Endothelial cell of umbilical vein (primary cell): ENCODE measurements around the gene DIAPH1. TPM values are rescaled to one million over a fixed set of nuclear protein-coding genes. Genes with fewer than 3 reads are reported as not detected.

Experiments
- BruUV-seq: library from RNA; stranded (reverse); fragments of 400-500 nt; replicated peaks from 2 replicates; lab custom pipeline; 2021; lab: Mats Ljungman, UMichigan
- CTCF ChIA-PET: fragments of 300-600, 350-600 bp; sonication (Branson Sonifier 250); formaldehyde crosslinking; loops from one replicate; lab custom pipeline; 2021; ENCODE audit warnings: antibody characterized with exemption, inconsistent platforms; lab: Charles Lee
- POLR2A ChIA-PET: fragments of 300-600, 350-600 bp; sonication (Branson Sonifier 250); formaldehyde crosslinking; loops from one replicate; lab custom pipeline; 2021; ENCODE audit warnings: antibody characterized with exemption, inconsistent platforms; lab: Charles Lee
- DNase-seq: peaks from one replicate; pipeline ENCODE4 v3.0.0-alpha.2; 2011; ENCODE audit warnings: low read depth, low spot score
- FAIRE-seq: peaks from 2 replicates; lab custom pipeline; 2011; peaks lifted over from hg19 to GRCh38; lab: Jason Lieb, UNC
- H2AFZ ChIP-seq: 2 replicates; pipeline ENCODE4 v1.6.0; 2012; ENCODE audit warnings: low read depth, low read length, control low read depth, inconsistent platforms
- H3K27ac ChIP-seq: 2 replicates; pipeline ENCODE4 v1.5.1; 2011; ENCODE audit warnings: low read depth, mild to moderate bottlenecking, control low read depth, low read length, moderate library complexity; ENCODE audit not compliant: insufficient read depth
- H3K27me3 ChIP-seq, 2 experiments: 2 replicates each; pipeline versions ENCODE4 v1.6.0 to v1.6.1; 2011; ENCODE audit warnings: low read length in 2 of 2, mixed read lengths in 1 of 2; ENCODE audit not compliant: control insufficient read depth in 2 of 2, insufficient read depth in 2 of 2
- H3K36me3 ChIP-seq, 2 experiments: 2 replicates in 1 of 2; 3 replicates in 1 of 2; pipeline ENCODE4 v1.5.1; 2011; ENCODE audit warnings: low read length in 2 of 2, mild to moderate bottlenecking in 1 of 2, moderate library complexity in 1 of 2; ENCODE audit not compliant: control insufficient read depth in 2 of 2, insufficient read depth in 2 of 2; ENCODE audit errors: extremely low read depth in 1 of 2
- H3K4me1 ChIP-seq: 3 replicates; pipeline ENCODE4 v1.5.1; 2011; ENCODE audit warnings: mild to moderate bottlenecking, low read length; ENCODE audit not compliant: control insufficient read depth, insufficient read depth; ENCODE audit errors: extremely low read depth
- H3K4me2 ChIP-seq: 2 replicates; pipeline ENCODE4 v1.6.1; 2011; ENCODE audit warnings: low read length, control low read depth, mixed read lengths; ENCODE audit not compliant: insufficient read depth
- H3K4me3 ChIP-seq, 3 experiments: fragments of 200-600 bp in 1 of 3; sonication (generic), shearing (Covaris generic) in 1 of 3; replicated peaks in 1 of 3; 2 replicates each; pipeline ENCODE4 v1.5.1; 2011 to 2016; ENCODE audit warnings: control low read depth in 3 of 3, low read length in 3 of 3, mild to moderate bottlenecking in 2 of 3, inconsistent platforms in 1 of 3, low read depth in 1 of 3, moderate library complexity in 1 of 3; ENCODE audit not compliant: insufficient read depth in 1 of 3
- H3K79me2 ChIP-seq: 2 replicates; pipeline ENCODE4 v1.6.0; 2012; ENCODE audit warnings: low read length, inconsistent platforms; ENCODE audit not compliant: control insufficient read depth, insufficient read depth
- H3K9ac ChIP-seq: replicated peaks from 2 replicates; pipeline ENCODE3; 2011; ENCODE audit warnings: low read length, control low read depth; ENCODE audit not compliant: insufficient read depth; ENCODE audit errors: extremely low read depth
- H3K9me1 ChIP-seq: replicated peaks from 3 replicates; pipeline ENCODE4 v1.6.0; 2011; ENCODE audit warnings: mild to moderate bottlenecking, low read length; ENCODE audit not compliant: control insufficient read depth, insufficient read depth; ENCODE audit errors: extremely low read depth
- H3K9me3 ChIP-seq: replicated peaks from 2 replicates; pipeline ENCODE4 v1.5.1; 2012; ENCODE audit warnings: low read length, inconsistent platforms; ENCODE audit not compliant: control insufficient read depth, insufficient read depth
- H4K20me1 ChIP-seq: replicated peaks from 2 replicates; pipeline ENCODE3; 2011; ENCODE audit warnings: mild to moderate bottlenecking, low read length; ENCODE audit not compliant: control insufficient read depth, insufficient read depth; ENCODE audit errors: extremely low read depth
- CTCF ChIP-seq, 2 donors: IDR thresholded peaks; 1 replicate in 1 of 2; 2 replicates in 1 of 2; pipeline ENCODE4 v1.5.1; 2011; ENCODE audit warnings: low read length in 2 of 2, mild to moderate bottlenecking in 2 of 2, moderate library complexity in 2 of 2, control low read depth in 1 of 2, inconsistent platforms in 1 of 2, low read depth in 1 of 2; ENCODE audit not compliant: insufficient read depth in 1 of 2; ENCODE audit errors: extremely low read depth in 1 of 2
- EZH2 ChIP-seq: IDR thresholded peaks from 2 replicates; pipeline ENCODE4 v1.6.1; 2012; ENCODE audit warnings: borderline replicate concordance, low read depth, mild to moderate bottlenecking, moderate library complexity, low read length, inconsistent platforms; ENCODE audit not compliant: severe bottlenecking
- FOS ChIP-seq: IDR thresholded peaks from 2 replicates; pipeline ENCODE4 v1.6.1; 2011; ENCODE audit warnings: mild to moderate bottlenecking, low read length, moderate library complexity, borderline replicate concordance; ENCODE audit not compliant: insufficient read depth
- GATA2 ChIP-seq: IDR thresholded peaks from 2 replicates; pipeline ENCODE4 v1.7.0; 2011; ENCODE audit warnings: low read depth, mild to moderate bottlenecking, moderate library complexity, mixed read lengths, low read length; ENCODE audit not compliant: insufficient read length, insufficient read depth
- JUN ChIP-seq: IDR thresholded peaks from 2 replicates; pipeline ENCODE4 v1.6.1; 2011; ENCODE audit warnings: borderline replicate concordance, low read depth; ENCODE audit not compliant: insufficient read length, insufficient read depth
- MAX ChIP-seq: IDR thresholded peaks from 2 replicates; pipeline ENCODE4 v1.6.1; 2011; ENCODE audit not compliant: insufficient read depth, insufficient read length
- MYC ChIP-seq: IDR thresholded peaks from one replicate; pipeline ENCODE4 v1.6.1; 2011; ENCODE audit warnings: mild to moderate bottlenecking, low read depth, low read length
- POLR2A ChIP-seq: IDR thresholded peaks from 2 replicates; pipeline ENCODE4 v1.6.1; 2012; ENCODE audit warnings: low read depth, mild to moderate bottlenecking, control low read depth, low read length
- POLR2AphosphoS5 ChIP-seq: IDR thresholded peaks from 2 replicates; pipeline ENCODE4 v1.6.1; 2012; ENCODE audit warnings: low read depth, mild to moderate bottlenecking, control low read depth, low read length, moderate library complexity; ENCODE audit not compliant: insufficient read depth
- dilution Hi-C: fragments of 300-500 bp; cut with MboI; formaldehyde crosslinking; loops from one replicate; pipeline ENCODE4 v1.15.0; 2019; ENCODE audit warnings: low sequenced_read_pairs; ENCODE audit not compliant: extremely low pct_ligation_motif_present
- intact Hi-C: fragments of 100-400 bp; cut with micrococcal nuclease; formaldehyde crosslinking; loops from one replicate; pipeline ENCODE4 v1.10.0; 2022
- polyA plus RNA-seq, 4 experiments: library from polyadenylated mRNA; depleted of rRNA in 3 of 4; stranded (reverse) in 3 of 4; unstranded in 1 of 4; fragments of >200 nt; gene quantifications; 2 replicates each; pipeline versions ENCODE4 v1.2.1 to v1.2.3, GENCODE V29; 2011 to 2012; ENCODE audit warnings: missing spikeins in 1 of 4
- total RNA-seq: library from RNA; stranded (reverse); gene quantifications from 2 replicates; pipeline ENCODE4 v1.2.3, GENCODE V29; 2021

DIAPH1 gene
- total and polyA plus RNA-seq, 2 donors (not counting 3 experiments of a cell fraction or from before 2014, with no cell fraction given): 68.6 to 105 TPM

- dilution Hi-C loops (no loop called here), intact Hi-C loops (no loop called here)
- Histone ChIP-seq H2AFZ (no peak overlapping the region), H4K20me1 (no peaks in the 10 kb centered on the region), H3K9me3 (no peaks in the 10 kb centered on the region), H3K4me2 (no peak overlapping the region), H3K9me1 (no peaks in the 10 kb centered on the region), H3K36me3 (peaks cover 16 to 40% of the 10 kb centered on the region in 2 experiments), H3K27ac (no peak overlapping the region), H3K4me3 (no peak overlapping the region), H3K79me2 (peaks cover 9% of the 10 kb centered on the region), H3K9ac (no peak overlapping the region), H3K27me3 (no peaks in the 10 kb centered on the region), H3K4me1 (no peaks in the 10 kb centered on the region)
- no peak for FAIRE-seq
- TF ChIP-seq POLR2AphosphoS5: no peak
- TF ChIP-seq GATA2: no peak
- TF ChIP-seq EZH2: no peak
- no peak for TF ChIP-seq POLR2A
- no peak for TF ChIP-seq JUN
- DNase-seq: no peak
- CTCF ChIA-PET: interaction anchor here (3.6 to 10.5 kb wide), 2 partner anchors 10 to 36 kb away, joined by 23 to 63 read pairs; partner anchors contain the start of gene DIAPH1
- no TSS peak for BruUV-seq
- POLR2A ChIA-PET: no interaction called here
Observed at GRCh38 chr5:141628175-141628788, 9.5 kb upstream of the DIAPH1 start.

- no TSS peak for BruUV-seq
- TF ChIP-seq POLR2AphosphoS5: no peak
- no peak for TF ChIP-seq EZH2
- TF ChIP-seq MAX: no peak
- no peak for TF ChIP-seq FOS
- no peak for TF ChIP-seq POLR2A
- no peak for TF ChIP-seq JUN
- no peak for TF ChIP-seq MYC
- TF ChIP-seq CTCF (IDR thresholded peaks at IDR 0.05; ENCODE audit: extremely low read depth in 1 of 2, insufficient read depth in 1 of 2, low read depth in 1 of 2, low read length in 2 of 2): no peak
- no peak for TF ChIP-seq GATA2
- H3K4me3 ChIP-seq: no peak overlapping the region
- no peak for FAIRE-seq
- H3K27ac ChIP-seq: no peak overlapping the region
- no peaks in the 10 kb centered on the region for H3K9me1 ChIP-seq
- H4K20me1 ChIP-seq: no peaks in the 10 kb centered on the region
- POLR2A ChIA-PET: interaction anchor here (0.7 kb wide), 1 partner anchor 110 kb away, joined by 3 read pairs; no protein-coding TSS in a partner anchor
- intact Hi-C loops: no loop called here
- H3K36me3 ChIP-seq: peaks cover 17 to 41% of the 10 kb centered on the region in 2 experiments
- H3K9me3 ChIP-seq: no peaks in the 10 kb centered on the region
- dilution Hi-C loops: no loop called here
- DNase-seq: no peak
- H3K9ac ChIP-seq: no peak overlapping the region
- no peaks in the 10 kb centered on the region for H3K79me2 ChIP-seq
- no peaks in the 10 kb centered on the region for H3K4me1 ChIP-seq
- CTCF ChIA-PET: interaction anchor here (8.5 kb wide), 1 partner anchor 32 kb away, joined by 1019 read pairs; no protein-coding TSS in a partner anchor
- no peak overlapping the region for H3K4me2 ChIP-seq
- H3K27me3 ChIP-seq: no peaks in the 10 kb centered on the region
- no peak overlapping the region for H2AFZ ChIP-seq
Observed at GRCh38 chr5:141623611-141624010, 4.8 kb upstream of the DIAPH1 start.
